Myocyte (in vitro differentiated cells): Measurements from ENCODE around the gene SORL1. TPM values are rescaled to one million over a fixed set of nuclear protein-coding genes. Genes with fewer than 3 reads are reported as not detected.
"Not testable (repeated sequence)": the region's sequence is repeated elsewhere in the genome, so short reads cannot be mapped to it uniquely, and the experiment has no call there.

Source experiments
- DNase-seq: peaks from one replicate; pipeline ENCODE4 v3.0.0-alpha.2; 2012; ENCODE audit warnings: low read depth
- total RNA-seq: library from RNA; depleted of rRNA; stranded (reverse); fragments of >200 nt; gene quantifications from 2 replicates; pipeline ENCODE4 v1.2.3, GENCODE V29; 2014

SORL1 gene
- total RNA-seq, 1 donor from 2014 or later: 0.29 TPM

- no peak for DNase-seq
Observed at GRCh38 chr11:121503051-121503450, 50.9 kb downstream of the SORL1 start.

GRCh38 chr11:121506237-121506636 lies 54.1 kb downstream of the SORL1 start:
- DNase-seq: not testable (repeated sequence)

DNA sequence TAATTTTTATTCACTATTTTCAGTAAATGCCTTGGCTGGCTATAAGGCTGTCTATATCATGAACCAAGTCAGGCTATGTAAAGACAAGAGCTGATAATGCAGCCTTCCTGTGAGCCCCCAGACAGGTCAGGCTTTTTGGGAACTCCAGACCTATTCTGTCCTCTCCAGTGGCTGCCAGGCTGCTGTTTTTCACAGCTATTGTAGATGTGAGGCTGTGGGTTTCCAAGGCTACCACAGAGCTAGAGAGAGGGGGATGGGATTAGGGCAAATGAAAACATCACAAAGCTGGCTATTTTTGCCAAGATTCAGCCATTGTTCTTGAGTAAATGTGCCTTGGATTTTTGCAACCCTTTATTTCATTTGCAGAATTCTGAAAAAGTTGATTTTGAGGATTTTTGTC lies 56.3 kb downstream of the SORL1 start:
- no peak for DNase-seq

DNA sequence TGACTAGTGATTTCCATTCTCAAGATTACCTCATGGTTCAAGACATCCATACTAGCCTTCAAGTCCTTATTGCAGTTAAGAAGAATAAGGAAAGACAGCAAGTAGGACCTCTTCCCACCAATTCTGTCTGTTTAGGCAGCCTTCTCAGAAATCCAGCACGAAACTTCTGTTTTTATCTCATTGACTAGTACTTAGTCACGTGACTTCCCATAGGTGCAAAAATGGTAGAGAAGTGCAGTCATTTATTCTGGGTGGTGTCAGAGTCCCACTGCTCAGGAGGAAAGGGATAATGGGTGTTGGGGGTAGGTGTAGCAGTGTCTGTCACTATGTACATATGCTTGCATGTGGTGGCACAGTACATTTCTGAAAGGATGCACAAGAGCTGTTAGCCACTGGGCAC lies 58.3 kb downstream of the SORL1 start:
- DNase-seq: no peak

- no peak for DNase-seq
Observed at GRCh38 chr11:121512468-121513465, 60.7 kb downstream of the SORL1 start.

GRCh38 chr11:121513807-121514206 lies 61.7 kb downstream of the SORL1 start:
- no peak for DNase-seq

DNA sequence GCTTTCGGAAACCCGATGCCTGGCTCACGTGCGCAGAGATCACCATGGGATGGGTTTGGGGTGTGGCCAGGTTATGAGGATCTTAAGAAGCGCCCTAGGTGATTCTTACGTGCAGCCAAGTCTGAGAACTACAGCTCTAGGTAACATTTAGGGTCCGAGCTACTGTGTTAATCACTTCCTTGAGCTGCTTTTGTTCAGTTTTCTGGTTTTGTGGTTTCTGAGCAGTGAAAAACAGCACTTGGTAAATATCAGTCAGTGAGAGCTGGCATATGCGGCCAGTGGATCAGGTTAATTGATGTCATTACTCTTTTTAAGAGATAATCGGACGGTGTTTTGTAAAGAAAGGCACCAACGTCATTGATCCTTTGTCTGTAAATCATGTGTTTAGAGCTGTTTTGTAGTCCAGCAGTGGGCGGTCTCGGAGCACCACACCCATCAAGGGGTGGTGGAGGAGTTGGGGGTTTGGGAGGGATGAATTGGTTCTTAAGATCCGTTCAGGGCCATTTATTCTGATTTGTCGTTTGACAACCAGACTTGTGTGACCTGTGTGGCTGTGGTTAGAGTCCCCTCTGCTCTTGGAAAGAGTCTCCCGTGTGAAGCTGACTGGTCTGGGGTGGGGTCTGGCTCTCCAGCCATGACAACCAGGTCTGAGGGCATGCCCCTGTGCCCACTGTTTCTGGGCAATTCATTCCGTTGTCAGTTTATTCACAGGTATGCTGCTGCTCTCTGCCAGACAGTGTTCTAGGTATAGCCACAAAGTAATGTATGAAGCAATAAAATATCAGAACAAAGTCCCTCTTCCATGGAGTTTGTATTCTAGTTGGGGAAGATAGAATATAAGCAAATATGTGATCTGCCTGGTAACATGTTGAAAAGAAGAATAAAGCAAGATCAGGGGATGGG lies 62.6 kb downstream of the SORL1 start:
- DNase-seq: no peak

DNA sequence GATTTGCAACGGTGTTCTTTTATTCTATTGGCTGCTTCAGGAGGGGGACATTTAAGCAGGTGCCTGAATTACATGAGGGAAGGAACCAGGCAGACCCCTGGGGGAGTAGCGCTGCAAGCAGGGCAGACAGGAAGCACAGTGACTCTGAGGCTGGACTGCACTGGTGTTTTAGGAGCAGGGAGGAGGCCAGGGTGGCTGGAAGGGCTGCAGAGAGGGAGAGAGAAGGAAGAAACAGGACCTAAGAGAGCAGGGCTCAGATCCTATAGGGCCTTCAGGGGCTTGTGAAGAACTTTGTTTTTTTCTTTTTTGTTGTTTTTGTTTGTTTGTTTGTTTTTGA lies 63.2 kb downstream of the SORL1 start:
- no peak for DNase-seq

GRCh38 chr11:121517996-121518395 lies 65.9 kb downstream of the SORL1 start:
- no peak for DNase-seq

DNA sequence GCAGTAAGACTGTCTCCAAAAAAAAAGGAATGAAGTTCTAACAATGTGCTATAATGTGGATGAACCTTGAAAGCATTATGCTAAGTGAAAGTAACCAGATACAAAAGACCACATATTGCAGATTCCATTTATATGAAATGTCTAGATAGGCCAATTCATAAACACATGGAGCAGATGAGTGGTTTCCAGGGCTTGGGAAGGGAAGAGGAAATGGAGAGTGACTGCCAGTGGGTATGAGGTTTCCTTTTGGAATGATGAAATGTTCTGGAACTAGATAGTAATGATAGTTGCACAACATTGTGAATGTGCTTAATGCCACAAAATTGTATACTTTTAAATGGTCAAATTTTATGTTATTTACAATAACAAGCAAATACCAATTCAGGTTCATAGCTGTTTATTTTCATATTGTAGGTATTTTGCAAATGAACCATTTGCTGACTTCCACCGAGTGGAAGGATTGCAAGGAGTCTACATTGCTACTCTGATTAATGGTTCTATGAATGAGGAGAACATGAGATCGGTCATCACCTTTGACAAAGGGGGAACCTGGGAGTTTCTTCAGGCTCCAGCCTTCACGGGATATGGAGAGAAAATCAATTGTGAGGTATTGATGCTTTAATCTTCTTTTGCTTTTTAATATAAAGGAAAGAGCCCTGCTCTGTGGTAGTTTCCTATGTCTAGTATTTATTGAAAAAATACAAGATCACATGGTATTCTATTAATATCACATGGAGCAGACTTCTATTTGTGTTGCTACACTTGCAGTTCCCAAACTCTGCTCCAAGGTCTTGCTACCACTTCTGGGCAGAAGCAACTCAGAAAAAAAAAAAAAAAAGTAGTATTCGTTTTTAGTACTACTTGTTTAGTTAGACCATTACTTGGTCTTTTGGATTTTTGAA lies 68.4 kb downstream of the SORL1 start:
- no peak for DNase-seq

DNA sequence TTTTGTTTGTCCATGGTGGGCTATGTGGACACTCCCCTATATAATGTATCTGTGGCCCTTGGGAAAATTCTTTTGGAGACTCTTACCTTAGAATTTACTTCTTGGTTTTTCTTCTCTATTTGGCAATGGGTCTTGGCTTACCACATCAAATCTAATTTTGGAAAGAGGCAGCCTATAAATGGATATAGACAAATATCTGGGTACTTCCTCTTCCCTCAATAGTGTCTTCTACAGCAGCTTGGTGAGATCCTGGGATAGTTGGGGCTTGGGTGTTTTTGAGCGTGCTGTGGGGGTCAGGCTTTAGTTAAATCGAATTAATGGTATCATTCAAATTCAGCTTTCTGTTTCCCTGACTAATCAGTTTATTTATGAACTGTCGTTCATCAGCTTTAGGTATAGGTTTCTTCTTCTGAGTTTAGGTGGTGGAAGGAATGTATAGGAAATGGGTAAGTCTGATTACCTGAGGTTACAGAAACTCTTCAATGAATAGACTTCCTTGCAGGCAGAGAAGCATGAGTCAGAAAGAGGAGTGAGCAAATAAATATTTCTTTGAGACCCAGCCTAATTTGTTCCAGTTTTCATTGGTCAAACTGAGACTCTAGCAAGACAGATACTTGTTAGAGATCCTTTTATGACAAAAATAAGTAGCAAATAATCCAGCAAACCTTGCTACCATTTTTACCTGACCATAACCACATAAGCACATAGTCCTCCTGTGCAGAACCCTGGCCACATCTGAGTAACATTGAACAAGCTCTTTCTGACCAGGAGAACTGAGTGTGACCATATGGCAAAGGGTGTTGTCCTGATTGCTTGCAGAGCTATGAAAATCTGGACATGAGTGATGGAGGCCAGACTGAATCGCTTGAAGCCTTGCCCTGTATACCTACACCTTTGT lies 69.3 kb downstream of the SORL1 start:
- no peak for DNase-seq

- peak; percentile 64 for DNase-seq
Observed at GRCh38 chr11:121522043-121522941, 70.2 kb downstream of the SORL1 start.

GRCh38 chr11:121523581-121524232 lies 71.6 kb downstream of the SORL1 start:
- no peak for DNase-seq

- DNase-seq: peak; percentile 52
Observed at GRCh38 chr11:121524233-121524631, 72.1 kb downstream of the SORL1 start.

- no peak for DNase-seq
Observed at GRCh38 chr11:121525376-121525775, 73.3 kb downstream of the SORL1 start.

- no peak for DNase-seq
Observed at GRCh38 chr11:121530257-121530656, 78.1 kb downstream of the SORL1 start.

DNA sequence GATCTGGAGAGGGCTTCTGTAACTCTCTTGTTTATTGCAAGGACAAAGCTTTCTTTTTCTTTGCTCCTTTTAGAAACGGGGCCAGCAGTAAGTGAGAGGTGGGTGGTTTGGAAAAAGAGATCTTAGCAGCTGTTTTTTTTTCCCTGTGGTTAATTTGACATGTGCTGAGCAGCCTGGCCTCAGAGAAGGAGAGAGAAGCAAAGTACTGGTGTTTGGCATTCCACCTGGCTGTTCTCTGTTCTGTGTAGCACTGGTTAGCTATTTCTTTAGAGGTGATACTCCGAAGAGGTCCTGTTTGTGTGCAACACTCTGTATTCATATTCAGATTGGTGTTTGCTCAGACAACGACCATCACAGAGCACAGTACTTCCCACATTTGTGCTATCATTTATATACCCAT lies 81.5 kb downstream of the SORL1 start:
- DNase-seq: peak; percentile 27
